Nephron progenitor cell (in vitro differentiated cells): ENCODE data around the gene ALDH1L1.

Source experiments
- DNase-seq: peaks from one replicate; pipeline ENCODE4 v3.0.0; 2021
- H3K27ac Mint-ChIP-seq: 2 replicates; pipeline ENCODE4 v1.8.0; 2021; ENCODE audit warnings: mild to moderate bottlenecking, moderate library complexity, mixed read lengths
- H3K27me3 Mint-ChIP-seq: 2 replicates; pipeline ENCODE4 v1.8.0; 2021; ENCODE audit warnings: mild to moderate bottlenecking, low read depth, mixed read lengths; ENCODE audit not compliant: poor library complexity
- H3K36me3 Mint-ChIP-seq: 2 replicates; pipeline ENCODE4 v1.8.0; 2021; ENCODE audit warnings: low read depth, mixed read lengths
- H3K4me1 Mint-ChIP-seq: 2 replicates; pipeline ENCODE4 v1.8.0; 2021; ENCODE audit warnings: mixed read lengths
- H3K4me3 Mint-ChIP-seq: 2 replicates; pipeline ENCODE4 v1.8.0; 2021; ENCODE audit warnings: mild to moderate bottlenecking, moderate library complexity, mixed read lengths
- H3K9me3 Mint-ChIP-seq: 2 replicates; pipeline ENCODE4 v1.8.0; 2021; ENCODE audit warnings: mild to moderate bottlenecking, moderate library complexity, mixed read lengths
- CTCF ChIP-seq: fragments of 200-600 bp; sonication (generic); IDR thresholded peaks from 2 replicates; pipeline ENCODE4 v1.5.0; 2021; ENCODE audit warnings: antibody characterized with exemption

The ALDH1L1 gene

DNA sequence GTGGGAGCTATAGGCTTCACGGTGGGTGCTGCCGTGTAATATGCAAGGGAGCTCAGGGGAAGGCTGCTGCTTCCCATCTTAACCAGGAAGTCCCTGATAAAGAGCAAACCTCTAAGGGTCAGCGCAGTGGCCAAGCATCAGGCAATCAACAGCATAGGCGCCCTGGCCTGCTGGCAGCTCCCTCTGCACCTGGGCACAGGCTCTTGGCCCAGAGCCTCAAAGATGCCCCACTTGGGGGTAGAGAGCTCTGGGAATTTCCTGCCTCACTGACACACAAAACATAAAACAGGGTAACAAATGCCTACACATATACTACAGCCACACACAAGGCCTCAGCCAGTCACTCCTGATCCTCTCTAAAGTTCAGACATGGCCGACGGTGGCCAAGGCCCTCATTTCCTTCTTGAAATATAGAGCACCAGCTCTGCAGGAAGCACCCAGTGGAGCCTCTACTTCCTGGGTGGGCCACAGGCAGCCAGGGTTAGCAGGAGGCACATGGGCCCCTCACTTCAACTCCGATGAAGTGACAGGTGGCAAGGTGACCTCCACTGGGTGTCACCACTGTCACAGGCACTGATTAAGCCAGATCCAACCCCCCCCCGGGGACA is 116.9 kb downstream of the ALDH1L1 start:
- no peak for TF ChIP-seq CTCF
- no peak overlapping the region for H3K27ac Mint-ChIP-seq
- peaks cover 31% of the 10 kb centered on the region for H3K36me3 Mint-ChIP-seq
- no peak overlapping the region for H3K4me3 Mint-ChIP-seq
- H3K9me3 Mint-ChIP-seq, result peaks cover 7% of the 10 kb centered on the region
- H3K27me3 Mint-ChIP-seq, result no peaks in the 10 kb centered on the region
- DNase-seq, result no peak
- peaks cover 19% of the 10 kb centered on the region for H3K4me1 Mint-ChIP-seq

DNA sequence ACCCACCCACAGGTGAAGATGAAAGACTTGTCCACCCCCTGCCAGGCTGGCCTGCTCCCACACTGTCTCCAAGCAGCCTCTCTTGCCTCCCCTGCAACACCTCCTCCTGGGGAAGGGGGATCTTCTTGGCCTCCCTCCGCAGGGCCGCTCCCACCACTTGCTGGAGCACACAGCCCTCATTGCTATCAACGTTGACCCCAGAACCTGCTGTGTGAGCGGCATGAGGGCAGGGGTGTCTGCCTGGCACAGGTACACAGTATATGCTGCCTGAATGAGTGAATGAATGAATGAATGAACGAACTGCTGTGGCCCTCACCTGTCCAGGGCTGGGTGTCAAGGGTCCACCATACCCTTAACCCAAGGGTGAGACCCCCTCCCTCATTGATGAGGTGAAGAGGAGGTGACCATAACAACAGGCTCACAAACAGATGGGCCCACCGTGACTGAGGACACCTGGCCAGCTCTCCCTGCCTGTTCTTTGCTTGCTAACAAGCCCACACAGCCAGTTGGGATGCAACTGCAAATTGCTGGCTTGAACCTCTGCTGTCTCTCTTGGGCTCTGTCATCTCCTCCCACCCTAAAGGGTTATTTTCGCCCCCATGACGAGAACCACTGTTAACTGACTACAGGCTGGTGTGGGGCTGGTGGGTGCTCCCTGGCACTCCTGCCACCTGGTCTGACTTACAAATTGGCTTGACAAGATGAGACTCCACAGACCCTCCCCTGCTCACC is 118.9 kb downstream of the ALDH1L1 start:
- peaks cover 19% of the 10 kb centered on the region for H3K4me1 Mint-ChIP-seq

DNA sequence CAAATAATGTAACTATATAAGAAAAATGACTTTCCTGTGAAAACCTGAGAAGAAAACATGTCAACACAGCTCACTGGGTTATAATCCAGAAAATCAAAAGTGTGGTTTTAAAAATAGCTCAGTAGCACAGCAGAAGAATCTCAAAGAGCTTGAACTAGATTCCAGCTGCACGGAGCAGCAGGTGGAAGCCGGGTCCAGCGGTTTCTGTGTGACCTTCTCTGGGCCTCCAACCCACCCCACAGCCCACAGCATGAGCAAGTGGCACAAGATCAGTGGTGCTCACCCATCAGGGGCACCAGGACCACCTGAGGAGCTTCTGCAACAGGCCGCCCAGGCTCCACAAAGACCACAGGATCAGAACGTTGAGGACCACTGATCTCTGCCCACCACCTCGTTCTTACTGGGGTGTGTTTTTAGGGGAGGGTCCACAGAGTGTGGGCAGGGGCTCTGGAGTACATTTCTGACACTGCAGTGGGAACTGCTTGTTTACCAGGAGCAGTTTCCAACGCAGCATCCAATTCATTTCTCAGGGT is 119.7 kb downstream of the ALDH1L1 start:
- Mint-ChIP-seq H3K4me3 (no peak overlapping the region), H3K9me3 (no peaks in the 10 kb centered on the region), H3K36me3 (peaks cover 5% of the 10 kb centered on the region), H3K27ac (no peak overlapping the region), H3K4me1 (peaks cover 11% of the 10 kb centered on the region), H3K27me3 (no peaks in the 10 kb centered on the region)
- no peak for TF ChIP-seq CTCF
- DNase-seq, result no peak

More for the DNA sequence above, 118.9 kb downstream of the ALDH1L1 start:
- no peaks in the 10 kb centered on the region for H3K9me3 Mint-ChIP-seq
- no peak for TF ChIP-seq CTCF
- no peak overlapping the region for H3K27ac Mint-ChIP-seq
- no peaks in the 10 kb centered on the region for H3K27me3 Mint-ChIP-seq
- H3K4me3 Mint-ChIP-seq, result no peak overlapping the region
- DNase-seq, result no peak
- H3K36me3 Mint-ChIP-seq, result peaks cover 12% of the 10 kb centered on the region

- no peak overlapping the region for H3K4me3 Mint-ChIP-seq
- peak overlapping the region; percentile 5 for H3K27ac Mint-ChIP-seq
- H3K9me3 Mint-ChIP-seq, result no peaks in the 10 kb centered on the region
- H3K4me1 Mint-ChIP-seq, result peaks cover 17% of the 10 kb centered on the region
- no peak for DNase-seq
- no peaks in the 10 kb centered on the region for H3K27me3 Mint-ChIP-seq
- TF ChIP-seq CTCF, result no peak
- peaks cover 5% of the 10 kb centered on the region for H3K36me3 Mint-ChIP-seq
Measured at GRCh38 chr3:126058666-126059065, 121.7 kb downstream of the ALDH1L1 start.

GRCh38 chr3:126057936-126058335 is 122.5 kb downstream of the ALDH1L1 start:
- DNase-seq, result no peak
- Mint-ChIP-seq H3K4me3 (no peak overlapping the region), H3K27me3 (no peaks in the 10 kb centered on the region), H3K36me3 (peaks cover 5% of the 10 kb centered on the region), H3K27ac (no peak overlapping the region), H3K9me3 (no peaks in the 10 kb centered on the region), H3K4me1 (peaks cover 20% of the 10 kb centered on the region)
- TF ChIP-seq CTCF, result no peak

DNA sequence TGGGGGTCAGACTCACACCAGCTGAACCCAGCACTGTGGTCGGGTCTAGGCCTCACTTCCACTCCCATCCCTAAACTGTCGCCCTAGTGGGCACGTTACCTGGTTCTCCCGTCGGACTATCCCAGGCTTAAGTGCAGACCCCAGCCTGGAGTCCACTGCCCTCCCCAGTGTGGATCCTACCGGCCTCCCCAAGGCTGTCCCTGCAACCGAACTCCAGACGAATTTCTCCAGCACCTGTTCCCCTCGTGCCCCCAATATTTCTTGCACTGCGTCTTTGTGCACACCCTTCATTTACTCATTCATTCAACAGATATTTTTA is 122.9 kb downstream of the ALDH1L1 start:
- Mint-ChIP-seq H3K27me3 (no peaks in the 10 kb centered on the region), H3K27ac (no peak overlapping the region), H3K4me1 (peaks cover 24% of the 10 kb centered on the region), H3K4me3 (no peak overlapping the region), H3K36me3 (peaks cover 5% of the 10 kb centered on the region), H3K9me3 (no peaks in the 10 kb centered on the region)
- DNase-seq, result no peak
- no peak for TF ChIP-seq CTCF
